Osteoblast (primary cell): ENCODE measurements around the gene FXYD2. TPM values are rescaled to one million over a fixed set of nuclear protein-coding genes. Genes with fewer than 3 reads are reported as not detected.

ENCODE experiments used
- DNase-seq: peaks from one replicate; pipeline ENCODE4 v3.0.0; 2011; ENCODE audit warnings: low spot score, mixed read lengths; ENCODE audit not compliant: insufficient read length; ENCODE audit errors: missing footprints
- H2AFZ ChIP-seq: 2 replicates; pipeline ENCODE4 v1.6.0; 2011; ENCODE audit warnings: mild to moderate bottlenecking, low read length
- H3K27ac ChIP-seq: 2 replicates; pipeline ENCODE4 v1.5.1; 2011; ENCODE audit warnings: mild to moderate bottlenecking, low read depth, low read length, moderate library complexity
- H3K27me3 ChIP-seq: 2 replicates; pipeline ENCODE4 v1.6.0; 2012; ENCODE audit warnings: mild to moderate bottlenecking, control low read depth, inconsistent platforms, low read length, moderate library complexity; ENCODE audit not compliant: insufficient read depth
- H3K36me3 ChIP-seq: 2 replicates; pipeline ENCODE4 v1.5.1; 2011; ENCODE audit warnings: mild to moderate bottlenecking, low read length, control low read depth, moderate library complexity; ENCODE audit not compliant: insufficient read depth
- H3K4me1 ChIP-seq: 2 replicates; pipeline ENCODE4 v1.5.1; 2011; ENCODE audit warnings: mild to moderate bottlenecking, low read length, control low read depth, moderate library complexity; ENCODE audit not compliant: insufficient read depth
- H3K4me2 ChIP-seq: 2 replicates; pipeline ENCODE4 v1.6.0; 2011; ENCODE audit warnings: mild to moderate bottlenecking, low read length; ENCODE audit not compliant: insufficient read depth
- H3K4me3 ChIP-seq: fragments of 200-600 bp; sonication (generic); 3 replicates; pipeline ENCODE4 v1.5.1; 2012; ENCODE audit warnings: mild to moderate bottlenecking, low read length, inconsistent platforms; ENCODE audit not compliant: insufficient read depth
- H3K79me2 ChIP-seq: 2 replicates; pipeline ENCODE4 v1.6.0; 2012; ENCODE audit warnings: mild to moderate bottlenecking, low read length, control low read depth, inconsistent platforms; ENCODE audit not compliant: insufficient read depth
- H3K9me3 ChIP-seq: 2 replicates; pipeline ENCODE4 v1.5.1; 2011; ENCODE audit warnings: low read depth, low read length, control low read depth
- H4K20me1 ChIP-seq: 2 replicates; pipeline ENCODE4 v1.6.0; 2012; ENCODE audit warnings: mild to moderate bottlenecking, low read length, control low read depth; ENCODE audit not compliant: insufficient read depth
- CTCF ChIP-seq: IDR thresholded peaks from 2 replicates; pipeline ENCODE4 v1.5.1; 2011; ENCODE audit warnings: mild to moderate bottlenecking, low read depth, low read length, moderate library complexity; ENCODE audit errors: extremely low read depth
- total RNA-seq: library from RNA; depleted of rRNA; stranded (reverse); fragments of >200 nt; gene quantifications from 2 replicates; pipeline ENCODE4 v1.2.3, GENCODE V29; 2012

FXYD2 gene
- total RNA-seq, 1 donor = not detected

- Histone ChIP-seq H3K4me1 (no peaks in the 10 kb centered on the region), H3K36me3 (no peaks in the 10 kb centered on the region), H2AFZ (no peak overlapping the region), H3K4me2 (no peak overlapping the region), H3K4me3 (no peak overlapping the region), H3K27ac (no peak overlapping the region), H4K20me1 (no peaks in the 10 kb centered on the region), H3K27me3 (peaks cover 10% of the 10 kb centered on the region), H3K79me2 (no peaks in the 10 kb centered on the region), H3K9me3 (no peaks in the 10 kb centered on the region)
- DNase-seq = peak; percentile 23
- no peak for TF ChIP-seq CTCF
These were observed 15.8 kb downstream of the FXYD2 start for GRCh38 chr11:117808784-117809183.

DNA sequence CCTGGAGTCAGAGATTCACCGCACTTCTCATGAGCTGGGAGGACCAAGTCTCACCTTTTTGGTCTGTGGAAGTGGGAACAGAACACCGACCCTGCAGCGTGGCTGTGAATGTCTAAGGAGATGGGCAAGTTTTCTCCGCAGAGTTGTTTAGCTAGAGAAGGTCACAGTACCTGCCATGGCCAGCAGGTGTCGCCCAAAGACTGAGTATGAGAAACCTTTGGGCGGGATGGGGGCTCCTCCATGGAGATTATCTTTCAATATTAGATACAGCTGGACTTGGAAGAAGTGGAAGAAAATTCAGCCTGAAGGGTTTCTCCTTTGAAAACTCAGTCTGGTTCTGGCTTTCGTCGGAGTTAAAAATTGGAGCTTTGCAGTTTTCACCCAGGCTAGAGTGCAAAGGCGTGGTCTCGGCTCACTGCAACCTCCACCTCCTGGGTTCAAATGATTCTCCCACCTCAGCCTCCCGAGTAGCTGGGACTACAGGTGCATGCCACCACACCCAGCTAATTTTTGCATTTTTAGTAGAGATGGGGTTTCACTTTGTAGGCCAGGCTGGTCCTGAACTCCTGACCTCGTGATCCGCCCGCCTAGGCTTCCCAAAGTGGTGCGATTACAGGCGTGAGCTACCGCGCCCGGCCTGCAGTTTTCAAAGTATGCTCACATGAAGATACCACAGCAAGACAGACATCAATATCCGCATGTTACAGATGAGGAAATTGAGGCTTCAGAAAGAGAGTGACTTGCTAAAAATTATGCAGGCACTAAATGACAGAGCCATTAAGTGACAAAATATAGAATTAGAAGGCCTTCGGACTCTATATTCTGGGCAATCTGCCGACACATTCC, 16.8 kb downstream of the FXYD2 start:
- peak; percentile 93 for DNase-seq

DNA sequence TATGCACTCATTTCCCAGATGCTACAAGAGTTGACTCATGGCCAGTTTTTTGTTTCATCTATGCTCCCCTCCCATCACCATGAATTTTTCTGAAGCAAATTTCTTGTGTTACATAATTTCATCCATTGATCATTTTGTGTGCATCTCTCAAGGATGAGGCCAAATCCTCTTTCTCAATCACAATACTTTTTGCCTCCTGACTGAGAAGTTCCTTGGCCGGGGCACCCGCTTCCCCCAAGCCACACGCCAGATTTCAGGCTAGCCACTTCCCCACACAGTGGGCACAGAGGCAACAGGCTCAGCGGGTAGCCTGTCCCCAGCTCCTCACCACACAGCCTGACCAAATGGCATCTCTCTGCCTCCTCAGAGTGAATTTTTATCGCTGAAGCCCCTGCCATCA, 17.7 kb downstream of the FXYD2 start:
- no peak overlapping the region for H2AFZ ChIP-seq
- H3K27ac ChIP-seq = no peak overlapping the region
- peak; percentile 32 for DNase-seq
- no peak overlapping the region for H3K4me3 ChIP-seq
- H3K27me3 ChIP-seq = peaks cover 24% of the 10 kb centered on the region
- no peaks in the 10 kb centered on the region for H3K9me3 ChIP-seq
- H3K36me3 ChIP-seq = no peaks in the 10 kb centered on the region
- no peak for TF ChIP-seq CTCF
- H4K20me1 ChIP-seq = no peaks in the 10 kb centered on the region
- H3K4me1 ChIP-seq = no peaks in the 10 kb centered on the region
- no peak overlapping the region for H3K4me2 ChIP-seq
- no peaks in the 10 kb centered on the region for H3K79me2 ChIP-seq

More for the DNA sequence above, 16.8 kb downstream of the FXYD2 start:
- Histone ChIP-seq H3K27ac (no peak overlapping the region), H3K4me3 (no peak overlapping the region), H3K9me3 (no peaks in the 10 kb centered on the region), H4K20me1 (no peaks in the 10 kb centered on the region), H3K27me3 (peaks cover 19% of the 10 kb centered on the region), H3K4me2 (no peak overlapping the region), H3K4me1 (no peaks in the 10 kb centered on the region), H3K36me3 (no peaks in the 10 kb centered on the region), H2AFZ (no peak overlapping the region), H3K79me2 (no peaks in the 10 kb centered on the region)
- TF ChIP-seq CTCF = peak; percentile 84

- DNase-seq = no peak
- Histone ChIP-seq H3K27ac (no peak overlapping the region), H3K27me3 (peaks cover 27% of the 10 kb centered on the region), H3K36me3 (no peaks in the 10 kb centered on the region), H3K4me1 (no peaks in the 10 kb centered on the region), H3K4me3 (no peak overlapping the region), H3K9me3 (no peaks in the 10 kb centered on the region), H3K79me2 (no peaks in the 10 kb centered on the region), H2AFZ (no peak overlapping the region), H4K20me1 (no peaks in the 10 kb centered on the region), H3K4me2 (no peak overlapping the region)
- no peak for TF ChIP-seq CTCF
These were observed 19.5 kb downstream of the FXYD2 start for GRCh38 chr11:117805045-117805444.
